GM21423 (cell line): ENCODE results near the gene TGM5.
"Not testable (repeated sequence)": the region's sequence is repeated elsewhere in the genome, so short reads cannot be mapped to it uniquely, and the experiment has no call there.

Source experiments
- ATAC-seq: cut with Tn5 transposase; IDR thresholded peaks from one replicate; pipeline ENCODE4 v1.9.1; 2021; ENCODE audit warnings: mild to moderate bottlenecking, moderate library complexity; ENCODE audit not compliant: unreplicated experiment

TGM5 gene

GRCh38 chr15:43198556-43198955 lies 68.2 kb downstream of the TGM5 start:
- not testable (repeated sequence) for ATAC-seq

- not testable (repeated sequence) for ATAC-seq
Measured at GRCh38 chr15:43197773-43198172, 69.0 kb downstream of the TGM5 start.

DNA sequence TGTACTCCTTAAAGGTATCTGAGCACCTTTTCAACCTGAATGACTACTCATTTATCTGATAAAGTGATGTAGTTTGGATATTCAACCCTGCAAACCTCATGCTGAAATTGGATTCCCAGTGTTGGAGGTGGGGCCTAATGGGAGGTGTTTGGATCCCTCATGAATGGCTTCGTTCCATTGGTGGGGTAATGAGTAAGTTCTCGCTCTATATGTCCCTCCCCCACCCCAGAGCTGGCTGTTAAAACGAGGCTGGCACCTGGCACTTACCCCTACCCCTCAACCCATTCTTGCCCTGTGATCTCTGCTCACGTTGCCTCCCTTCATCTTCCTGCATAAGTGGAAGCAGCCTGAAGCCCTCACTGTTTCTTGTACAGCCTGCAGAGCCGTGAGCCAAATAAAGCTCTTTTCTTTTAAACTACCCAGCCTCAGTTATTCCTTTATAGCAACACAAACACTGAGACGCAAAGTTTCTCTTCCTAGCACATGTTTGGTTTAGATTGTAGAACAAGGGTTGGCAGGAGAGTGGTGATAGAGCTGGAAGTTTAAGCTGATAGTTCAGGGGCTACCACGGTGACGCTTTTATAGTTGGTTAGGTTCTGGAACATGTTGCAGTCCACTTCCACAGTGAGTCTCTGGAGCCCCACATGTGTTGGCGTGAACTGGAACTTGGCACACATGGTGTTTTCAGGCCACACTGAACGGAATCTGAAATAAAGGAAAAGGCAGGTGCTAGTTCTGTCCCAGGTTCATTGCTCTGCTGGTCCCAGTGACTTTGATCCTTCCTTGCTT lies 69.8 kb downstream of the TGM5 start:
- no peak for ATAC-seq

DNA sequence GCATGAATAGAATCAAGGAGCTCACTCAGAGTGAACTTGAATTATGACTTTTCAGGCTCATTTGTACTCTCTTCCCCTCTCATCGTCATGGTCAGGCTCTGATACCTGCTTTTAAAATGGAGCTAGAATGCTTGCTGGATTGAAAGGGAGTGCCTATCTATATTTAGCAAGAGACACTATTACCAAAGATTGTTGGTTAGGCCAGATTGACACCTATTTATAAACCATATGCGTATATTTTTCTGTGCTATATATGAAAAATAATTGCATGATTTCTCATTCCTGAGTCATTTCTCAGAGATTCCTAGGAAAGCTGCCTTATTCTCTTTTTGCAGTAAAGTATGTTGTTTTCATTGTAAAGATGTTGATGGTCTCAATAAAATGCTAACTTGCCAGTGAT lies 71.9 kb downstream of the TGM5 start:
- ATAC-seq = no peak

- ATAC-seq = no peak
Measured at GRCh38 chr15:43193710-43194109, 73.0 kb downstream of the TGM5 start.

- no peak for ATAC-seq
Measured at GRCh38 chr15:43190178-43190577, 76.5 kb downstream of the TGM5 start.

DNA sequence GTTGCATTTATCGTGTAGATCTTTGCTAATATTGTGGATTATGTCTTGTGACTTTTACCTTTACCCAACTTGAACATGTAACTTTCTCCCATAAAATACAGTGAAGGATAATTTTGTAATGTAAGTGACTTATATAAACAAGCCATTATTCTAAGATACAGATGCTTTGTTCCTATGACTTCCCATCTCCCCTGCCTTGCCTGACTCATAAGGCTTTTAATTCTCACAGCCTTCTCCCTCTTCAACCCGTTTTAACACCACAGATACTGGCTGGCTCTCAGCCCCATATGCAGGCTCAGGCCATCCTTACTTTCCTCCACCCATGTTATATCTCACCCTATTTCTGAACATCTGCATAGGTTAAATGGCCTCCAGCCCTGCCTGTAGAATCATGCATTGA lies 77.4 kb downstream of the TGM5 start:
- ATAC-seq = no peak

DNA sequence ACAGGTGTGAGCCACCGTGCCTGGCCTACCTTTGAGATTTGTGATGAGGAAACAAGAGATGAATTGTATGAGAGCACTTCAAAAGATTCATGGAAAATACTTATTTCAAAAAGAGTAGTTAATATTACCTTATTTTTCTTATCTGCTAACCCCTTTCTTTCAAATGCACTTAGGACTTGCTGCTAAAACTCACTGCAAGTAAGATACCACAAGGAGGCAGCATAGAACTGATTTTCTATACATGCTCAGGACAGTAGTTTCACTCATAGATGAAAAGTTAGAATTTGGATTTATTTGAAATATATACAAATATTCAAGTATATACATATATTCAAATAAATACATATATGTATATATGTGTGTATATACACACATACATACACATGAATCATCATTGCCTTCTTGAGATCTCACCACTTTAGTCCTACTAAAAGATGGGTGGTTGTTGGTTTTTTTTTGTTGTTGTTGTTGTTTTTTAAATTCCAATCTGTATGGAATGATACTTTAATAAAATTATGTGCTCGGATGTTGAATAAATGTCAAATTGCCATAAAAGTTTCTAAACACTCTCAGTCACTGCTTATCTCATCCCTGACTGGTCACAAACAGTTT lies 79.1 kb downstream of the TGM5 start:
- ATAC-seq = no peak

- peak; percentile 18 for ATAC-seq
Measured at GRCh38 chr15:43186003-43186353, 80.8 kb downstream of the TGM5 start.

DNA sequence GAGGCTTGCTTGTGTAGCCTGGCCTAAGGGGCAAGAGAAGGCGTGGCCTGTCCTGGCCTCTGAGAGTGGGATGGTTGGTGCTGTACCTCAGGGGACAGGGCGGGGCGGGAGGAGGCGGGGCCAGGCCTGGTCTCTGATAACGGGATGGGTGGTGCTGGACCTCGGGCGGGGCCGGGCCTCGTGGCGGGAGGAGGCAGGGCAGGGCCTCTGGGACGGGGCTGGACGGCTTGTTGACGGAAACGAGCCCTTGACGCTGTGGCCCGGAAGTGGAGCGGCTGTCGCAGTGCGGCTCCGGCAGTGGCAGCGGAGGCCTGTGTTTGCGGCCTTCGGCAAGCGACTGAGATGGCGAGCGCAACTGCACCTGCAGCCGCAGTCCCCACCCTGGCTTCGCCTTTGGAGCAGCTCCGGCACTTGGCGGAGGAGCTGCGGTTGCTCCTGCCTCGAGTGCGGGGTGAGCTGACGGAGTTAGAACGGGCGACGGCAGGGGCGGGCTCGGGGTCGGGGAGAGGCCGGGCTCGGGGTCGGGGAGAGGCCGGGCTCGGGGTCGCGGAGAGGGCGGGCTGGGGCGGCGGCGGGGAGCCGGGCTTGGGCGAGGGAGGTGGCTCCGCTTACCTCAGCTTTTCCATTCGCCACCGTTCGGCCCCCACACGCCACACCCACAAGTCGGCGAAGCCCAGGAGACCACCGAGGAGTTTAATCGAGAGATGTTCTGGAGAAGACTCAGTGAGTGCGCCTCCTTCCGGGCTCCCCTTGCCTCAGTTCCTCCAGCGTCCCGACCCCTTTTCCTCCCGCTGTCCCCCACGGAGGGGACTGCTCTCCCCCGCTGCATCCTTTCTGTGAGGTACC lies 81.3 kb downstream of the TGM5 start, which contains the start of gene CCNDBP1:
Gene CCNDBP1 (plus strand): TSS at position 247 of the 846 bp plus-strand sequence. CDS start 96 bp downstream, at position 343.
- peak; percentile 90 for ATAC-seq

DNA sequence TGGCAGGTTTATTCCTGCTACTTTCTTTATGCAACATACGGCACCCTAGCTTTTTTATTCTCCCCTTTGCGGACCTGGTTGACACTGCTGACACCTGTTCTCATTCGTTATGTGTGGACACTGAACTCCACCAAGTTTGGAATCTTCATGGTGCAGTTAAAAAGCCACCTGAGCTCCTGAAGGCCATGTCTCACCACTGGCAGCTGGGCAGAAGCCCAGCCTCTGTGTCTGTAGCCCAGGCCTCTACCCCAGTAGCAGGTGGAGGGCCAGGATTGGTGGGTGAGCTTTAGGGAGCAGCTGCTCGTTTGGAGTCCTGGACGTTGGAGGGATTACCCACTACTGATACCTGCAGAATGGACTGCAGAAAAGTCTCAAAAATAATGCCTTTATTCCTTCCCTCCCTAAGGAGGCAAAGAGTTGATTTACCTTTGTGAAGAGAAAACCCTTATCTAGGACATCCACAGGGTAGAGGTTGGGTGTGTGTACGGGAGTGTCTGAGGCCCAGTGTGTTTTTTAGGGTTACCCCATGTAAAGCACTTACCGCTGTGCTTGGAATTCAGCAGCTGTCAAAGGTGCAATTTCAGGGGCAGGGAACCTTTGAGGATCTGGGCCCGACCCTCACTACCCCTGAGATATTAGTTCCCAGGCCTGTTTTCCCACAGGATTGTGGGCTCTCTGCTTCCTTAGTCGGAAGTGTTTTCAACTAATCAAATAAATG lies 82.2 kb downstream of the TGM5 start:
- no peak for ATAC-seq

GRCh38 chr15:43183270-43183669 lies 83.5 kb downstream of the TGM5 start:
- ATAC-seq = no peak
